Thoracic aorta (tissue), 2 donors: ENCODE results near the gene KRTAP4-12. TPM values are rescaled to one million over a fixed set of nuclear protein-coding genes. Genes with fewer than 3 reads are reported as not detected.

ENCODE experiments used
- ATAC-seq: fragments of 150-250 bp; one replicate; pipeline ENCODE4 v1.8.0; 2017; ENCODE audit warnings: low read depth; ENCODE audit not compliant: insufficient number of reproducible peaks, low FRiP score
- DNase-seq: peaks from one replicate; pipeline ENCODE4 v3.0.0-alpha.2; 2020; ENCODE audit warnings: low spot score
- H3K27ac ChIP-seq, 2 donors: fragments of 200-600 bp; sonication (generic); 1 replicate in 1 of 2; 2 replicates in 1 of 2; pipeline ENCODE4 v1.5.1; 2016; ENCODE audit warnings: mild to moderate bottlenecking in 2 of 2, moderate library complexity in 2 of 2
- H3K27me3 ChIP-seq: fragments of 200-600 bp; sonication (generic); replicated peaks from 2 replicates; pipeline ENCODE4 v1.6.0; 2016; ENCODE audit warnings: mild to moderate bottlenecking; ENCODE audit not compliant: insufficient read depth
- H3K36me3 ChIP-seq: fragments of 200-600 bp; sonication (generic); one replicate; pipeline ENCODE4 v1.5.1; 2016
- H3K4me1 ChIP-seq, 2 donors: fragments of 200-600 bp; sonication (generic); 1 replicate in 1 of 2; 2 replicates in 1 of 2; pipeline versions ENCODE4 v1.5.1 to v1.6.0; 2016; ENCODE audit warnings: low read depth in 2 of 2, mild to moderate bottlenecking in 1 of 2; ENCODE audit not compliant: control insufficient read depth in 1 of 2
- H3K4me3 ChIP-seq: fragments of 200-600 bp; sonication (generic); 2 replicates; pipeline ENCODE4 v1.5.1; 2016; ENCODE audit warnings: mild to moderate bottlenecking
- H3K9me3 ChIP-seq: fragments of 200-600 bp; sonication (generic); 2 replicates; pipeline ENCODE4 v1.5.1; 2016
- total RNA-seq, 2 donors: library from RNA; depleted of rRNA; stranded (reverse); fragments of >200 nt; gene quantifications; one replicate each; pipeline versions ENCODE4 v1.1.0 to v1.2.3, GENCODE V29; 2016
- TF ChIP-seq, protein P1 (sequence below): fragments of 200-600 bp; sonication (generic); IDR thresholded peaks from one replicate; pipeline ENCODE4 v1.5.1; 2019; ENCODE audit warnings: antibody characterized with exemption

KRTAP4-12 gene
- total RNA-seq, 2 donors from 2014 or later = not detected

DNA sequence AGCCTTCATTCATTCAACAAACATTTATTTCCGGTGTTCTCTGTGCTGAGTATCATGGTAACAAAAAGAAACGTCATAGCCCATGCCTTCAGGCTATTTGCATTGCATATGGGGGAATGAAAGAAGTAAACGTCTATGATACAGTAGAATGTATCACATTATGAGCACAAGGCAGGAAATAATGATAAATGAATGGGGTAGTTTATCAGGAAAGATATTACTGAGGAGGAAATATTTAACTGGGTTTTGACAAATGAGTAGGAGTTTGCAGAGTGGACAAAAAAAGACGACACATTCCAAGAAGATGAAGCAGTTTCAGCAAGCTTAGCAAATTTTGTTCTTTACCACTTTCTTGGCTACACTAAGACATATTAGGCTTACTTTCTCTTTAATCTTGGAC, 41.4 kb downstream of the KRTAP4-12 start:
- DNase-seq (no peak), ATAC-seq (no peak)
- H3K4me3 ChIP-seq = no peak overlapping the region
- H3K27ac ChIP-seq = no peak overlapping the region
- no peaks in the 10 kb centered on the region for H3K4me1 ChIP-seq
- TF ChIP-seq, protein P1, sequence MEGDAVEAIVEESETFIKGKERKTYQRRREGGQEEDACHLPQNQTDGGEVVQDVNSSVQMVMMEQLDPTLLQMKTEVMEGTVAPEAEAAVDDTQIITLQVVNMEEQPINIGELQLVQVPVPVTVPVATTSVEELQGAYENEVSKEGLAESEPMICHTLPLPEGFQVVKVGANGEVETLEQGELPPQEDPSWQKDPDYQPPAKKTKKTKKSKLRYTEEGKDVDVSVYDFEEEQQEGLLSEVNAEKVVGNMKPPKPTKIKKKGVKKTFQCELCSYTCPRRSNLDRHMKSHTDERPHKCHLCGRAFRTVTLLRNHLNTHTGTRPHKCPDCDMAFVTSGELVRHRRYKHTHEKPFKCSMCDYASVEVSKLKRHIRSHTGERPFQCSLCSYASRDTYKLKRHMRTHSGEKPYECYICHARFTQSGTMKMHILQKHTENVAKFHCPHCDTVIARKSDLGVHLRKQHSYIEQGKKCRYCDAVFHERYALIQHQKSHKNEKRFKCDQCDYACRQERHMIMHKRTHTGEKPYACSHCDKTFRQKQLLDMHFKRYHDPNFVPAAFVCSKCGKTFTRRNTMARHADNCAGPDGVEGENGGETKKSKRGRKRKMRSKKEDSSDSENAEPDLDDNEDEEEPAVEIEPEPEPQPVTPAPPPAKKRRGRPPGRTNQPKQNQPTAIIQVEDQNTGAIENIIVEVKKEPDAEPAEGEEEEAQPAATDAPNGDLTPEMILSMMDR = no peak
- H3K9me3 ChIP-seq = no peaks in the 10 kb centered on the region
- no peaks in the 10 kb centered on the region for H3K36me3 ChIP-seq
- H3K27me3 ChIP-seq = no peaks in the 10 kb centered on the region

DNA sequence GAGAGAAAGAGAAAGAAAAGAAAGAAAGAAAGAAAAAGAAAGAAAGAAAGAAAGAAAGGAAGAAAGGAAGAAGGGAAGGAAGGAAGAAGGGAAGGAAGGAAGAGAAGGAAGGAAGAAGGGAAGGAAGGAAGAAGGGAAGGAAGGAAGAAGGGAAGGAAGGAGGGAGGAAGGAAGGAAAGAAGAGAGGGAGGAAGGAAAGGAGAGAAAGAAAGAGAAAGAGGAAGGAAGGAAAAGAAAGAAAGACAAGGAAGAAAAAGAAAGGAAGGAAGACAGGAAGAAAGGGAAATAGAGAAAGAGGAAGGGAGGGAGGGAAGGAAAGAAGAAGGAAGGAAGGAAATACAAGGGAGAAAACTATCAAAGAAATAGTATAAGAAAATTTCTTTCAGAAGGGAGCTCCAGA, 47.2 kb downstream of the KRTAP4-12 start:
- no peaks in the 10 kb centered on the region for H3K27me3 ChIP-seq
- TF ChIP-seq, protein P1 = no peak

DNA sequence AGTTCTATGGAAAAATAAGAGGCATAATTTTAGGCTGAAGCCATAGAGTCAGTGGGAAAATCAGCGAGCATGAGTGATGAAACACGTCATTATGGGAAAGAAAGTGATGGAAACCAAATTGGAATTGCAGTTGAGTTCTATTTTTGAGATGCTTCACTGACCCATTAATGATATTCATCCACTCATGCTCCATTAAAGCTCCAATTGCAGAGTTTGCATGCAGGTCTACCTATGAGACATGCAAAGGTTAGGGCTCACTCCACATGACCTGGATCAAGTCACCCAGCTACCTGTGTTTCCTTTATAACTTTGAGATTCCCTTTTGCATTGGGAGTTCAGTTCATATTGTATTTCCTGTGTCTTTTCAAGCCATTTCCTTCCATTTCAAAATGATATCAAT, 50.3 kb downstream of the KRTAP4-12 start:
- H3K27ac ChIP-seq = no peak overlapping the region
- no peaks in the 10 kb centered on the region for H3K9me3 ChIP-seq
- no peaks in the 10 kb centered on the region for H3K4me1 ChIP-seq
- no peaks in the 10 kb centered on the region for H3K36me3 ChIP-seq
- DNase-seq = no peak
- H3K27me3 ChIP-seq = no peaks in the 10 kb centered on the region
- TF ChIP-seq, protein P1 = no peak
- ATAC-seq = no peak
- H3K4me3 ChIP-seq = no peak overlapping the region

More for the DNA sequence above, 47.2 kb downstream of the KRTAP4-12 start:
- H3K27ac ChIP-seq = no peak overlapping the region
- no peaks in the 10 kb centered on the region for H3K36me3 ChIP-seq
- DNase-seq = no peak
- no peaks in the 10 kb centered on the region for H3K9me3 ChIP-seq
- no peaks in the 10 kb centered on the region for H3K4me1 ChIP-seq
- ATAC-seq = no peak
- no peak overlapping the region for H3K4me3 ChIP-seq

Other genes starting within 250 kb of the KRTAP4-12 start
- 1 to 10 TPM in 1 of 2 donors, not detected in 1; 1.8 TPM for gene KRT20, start 238.9 kb downstream of the KRTAP4-12 start, total RNA-seq
- gene KRT23, start 186.5 kb downstream of the KRTAP4-12 start, total RNA-seq = under 1 TPM in 1 of 2 donors, not detected in 1; 0.54 TPM
- gene KRT39, start 157.2 kb downstream of the KRTAP4-12 start, total RNA-seq = not detected
- not detected for gene KRT40, start 139.9 kb downstream of the KRTAP4-12 start, total RNA-seq
- not detected for gene KRTAP3-3, start 130.0 kb downstream of the KRTAP4-12 start, total RNA-seq
- not detected for gene KRTAP3-2, start 124.3 kb downstream of the KRTAP4-12 start, total RNA-seq
- not detected for gene KRTAP3-1, start 115.1 kb downstream of the KRTAP4-12 start, total RNA-seq
- not detected for gene KRTAP1-5, start 97.0 kb downstream of the KRTAP4-12 start, total RNA-seq
- not detected for gene KRTAP1-4, start 94.0 kb downstream of the KRTAP4-12 start, total RNA-seq
- not detected for gene KRTAP1-3, start 89.3 kb downstream of the KRTAP4-12 start, total RNA-seq
- not detected for gene KRTAP1-1, start 82.7 kb downstream of the KRTAP4-12 start, total RNA-seq
- gene KRTAP2-1, start 76.9 kb downstream of the KRTAP4-12 start, total RNA-seq = not detected
- gene KRTAP2-2, start 69.0 kb downstream of the KRTAP4-12 start, total RNA-seq = not detected
- gene KRTAP2-3, start 64.1 kb downstream of the KRTAP4-12 start, total RNA-seq = not detected
- gene KRTAP2-4, start 58.3 kb downstream of the KRTAP4-12 start, total RNA-seq = not detected
- not detected for gene KRTAP4-7, start 40.0 kb downstream of the KRTAP4-12 start, total RNA-seq
- not detected for gene KRTAP4-8, start 26.0 kb downstream of the KRTAP4-12 start, total RNA-seq
- not detected for gene KRTAP4-16, start 22.0 kb downstream of the KRTAP4-12 start, total RNA-seq
- gene KRTAP4-9, start 18.8 kb downstream of the KRTAP4-12 start, total RNA-seq = not detected
- not detected for gene KRTAP4-11, start 5.8 kb downstream of the KRTAP4-12 start, total RNA-seq
- gene KRTAP4-6, start 16.4 kb upstream of the KRTAP4-12 start, total RNA-seq = not detected
- not detected for gene KRTAP4-5, start 25.6 kb upstream of the KRTAP4-12 start, total RNA-seq
- gene KRTAP4-4, start 36.6 kb upstream of the KRTAP4-12 start, total RNA-seq = not detected
- not detected for gene KRTAP4-3, start 44.0 kb upstream of the KRTAP4-12 start, total RNA-seq
- gene KRTAP4-2, start 54.0 kb upstream of the KRTAP4-12 start, total RNA-seq = not detected
- not detected for gene KRTAP4-1, start 60.7 kb upstream of the KRTAP4-12 start, total RNA-seq
- gene KRTAP9-1, start 65.7 kb upstream of the KRTAP4-12 start, total RNA-seq = not detected
- not detected for gene KRTAP9-2, start 102.5 kb upstream of the KRTAP4-12 start, total RNA-seq
- not detected for gene KRTAP9-3, start 108.3 kb upstream of the KRTAP4-12 start, total RNA-seq
- gene KRTAP9-8, start 113.8 kb upstream of the KRTAP4-12 start, total RNA-seq = not detected
- not detected for gene KRTAP9-4, start 125.5 kb upstream of the KRTAP4-12 start, total RNA-seq
- gene KRTAP9-9, start 131.2 kb upstream of the KRTAP4-12 start, total RNA-seq = not detected
- gene KRTAP9-6, start 141.2 kb upstream of the KRTAP4-12 start, total RNA-seq = not detected
- not detected for gene KRTAP9-7, start 151.5 kb upstream of the KRTAP4-12 start, total RNA-seq
- gene KRTAP29-1, start 178.7 kb upstream of the KRTAP4-12 start, total RNA-seq = not detected
- not detected for gene KRTAP16-1, start 185.1 kb upstream of the KRTAP4-12 start, total RNA-seq
- not detected for gene KRTAP17-1, start 191.5 kb upstream of the KRTAP4-12 start, total RNA-seq
- not detected for gene KRT33A, start 226.6 kb upstream of the KRTAP4-12 start, total RNA-seq
- gene KRT33B, start 245.6 kb upstream of the KRTAP4-12 start, total RNA-seq = not detected